NCI-H774 (cell line): Measurements from ENCODE around the gene SELENOO.
"Not testable (repeated sequence)": the region's sequence is repeated elsewhere in the genome, so short reads cannot be mapped to it uniquely, and the experiment has no call there.

ENCODE experiments used
- DNase-seq: peaks from one replicate; lab custom pipeline; 2025; lab: John Stamatoyannopoulos, UW

The SELENOO gene

GRCh38 chr22:50200461-50201190, at the start of gene SELENOO:
TSS of gene SELENOO (plus strand) at chr22:50201011. CDS start at chr22:50201037, 26 bp downstream.
- peak; percentile 46 for DNase-seq

GRCh38 chr22:50151571-50152537, 49.0 kb upstream of the SELENOO start:
- no peak for DNase-seq

GRCh38 chr22:50153056-50153755, 47.6 kb upstream of the SELENOO start:
- no peak for DNase-seq

- DNase-seq: no peak
Measured at GRCh38 chr22:50153756-50154140, 47.1 kb upstream of the SELENOO start.

GRCh38 chr22:50157709-50158375, 43.0 kb upstream of the SELENOO start:
- DNase-seq: no peak

GRCh38 chr22:50160947-50161346, 39.9 kb upstream of the SELENOO start:
- DNase-seq: no peak

GRCh38 chr22:50161508-50162390, 39.1 kb upstream of the SELENOO start:
- DNase-seq: no peak

- DNase-seq: no peak
Measured at GRCh38 chr22:50162391-50162956, 38.3 kb upstream of the SELENOO start.

GRCh38 chr22:50165436-50166123, 35.2 kb upstream of the SELENOO start:
- DNase-seq: no peak

GRCh38 chr22:50167689-50168489, 32.9 kb upstream of the SELENOO start:
- DNase-seq: no peak

GRCh38 chr22:50168490-50169180, 32.2 kb upstream of the SELENOO start:
- DNase-seq: not testable (repeated sequence)

- no peak for DNase-seq
Measured at GRCh38 chr22:50169181-50169759, 31.5 kb upstream of the SELENOO start.

GRCh38 chr22:50169774-50170341, 31.0 kb upstream of the SELENOO start:
- DNase-seq: peak; percentile 31

GRCh38 chr22:50170453-50171318, 30.1 kb upstream of the SELENOO start, which contains the start of gene PANX2:
TSS of gene PANX2 (plus strand) at chr22:50170731. CDS start at chr22:50170731, 0 bp downstream.
- no peak for DNase-seq

GRCh38 chr22:50171319-50171964, 29.4 kb upstream of the SELENOO start:
- no peak for DNase-seq

GRCh38 chr22:50171965-50172421, 28.8 kb upstream of the SELENOO start:
- DNase-seq: no peak
